Activated naive CD4-positive, alpha-beta T cell treated with Interleukin-2 at 50 U/mL for 16 hours (primary cell): ENCODE results near the gene PXYLP1.
A peak's percentile ranks its signal among the peaks of the same experiment; 100 is the strongest.

Source experiments
- DNase-seq: peaks from one replicate; pipeline ENCODE4 v3.0.0-alpha.2; 2020

PXYLP1 gene

GRCh38 chr3:141230293-141230692 lies 1.3 kb upstream of the PXYLP1 start:
- DNase-seq: no peak

GRCh38 chr3:141231952-141232823 lies 563 bp downstream of the PXYLP1 start:
- DNase-seq: peak; percentile 24

- DNase-seq: no peak
Measured at GRCh38 chr3:141233457-141234161, 2.0 kb downstream of the PXYLP1 start.

- no peak for DNase-seq
Measured at GRCh38 chr3:141234283-141234682, 2.7 kb downstream of the PXYLP1 start.

- no peak for DNase-seq
Measured at GRCh38 chr3:141235661-141236171, 4.1 kb downstream of the PXYLP1 start.

GRCh38 chr3:141236361-141236760 lies 4.7 kb downstream of the PXYLP1 start:
- DNase-seq: no peak

GRCh38 chr3:141237701-141238521 lies 6.3 kb downstream of the PXYLP1 start:
- no peak for DNase-seq

GRCh38 chr3:141239511-141240281 lies 8.1 kb downstream of the PXYLP1 start:
- no peak for DNase-seq

GRCh38 chr3:141240286-141240685 lies 8.7 kb downstream of the PXYLP1 start:
- no peak for DNase-seq

- no peak for DNase-seq
Measured at GRCh38 chr3:141240687-141241615, 9.3 kb downstream of the PXYLP1 start.

- DNase-seq: no peak
Measured at GRCh38 chr3:141241616-141242376, 10.2 kb downstream of the PXYLP1 start.

- DNase-seq: no peak
Measured at GRCh38 chr3:141242377-141243092, 10.9 kb downstream of the PXYLP1 start.

GRCh38 chr3:141243271-141243707 lies 11.7 kb downstream of the PXYLP1 start:
- peak; percentile 39 for DNase-seq

- no peak for DNase-seq
Measured at GRCh38 chr3:141246224-141246957, 14.8 kb downstream of the PXYLP1 start.

- no peak for DNase-seq
Measured at GRCh38 chr3:141246958-141247301, 15.3 kb downstream of the PXYLP1 start.

GRCh38 chr3:141248064-141248463 lies 16.4 kb downstream of the PXYLP1 start:
- no peak for DNase-seq

GRCh38 chr3:141249041-141249440 lies 17.4 kb downstream of the PXYLP1 start:
- no peak for DNase-seq

GRCh38 chr3:141250342-141250741 lies 18.7 kb downstream of the PXYLP1 start:
- no peak for DNase-seq

- DNase-seq: no peak
Measured at GRCh38 chr3:141250828-141251227, 19.2 kb downstream of the PXYLP1 start.
